B cell (primary cell): Measurements from ENCODE around the gene CPED1.

Source experiments
- EZH2 ChIP-seq: IDR thresholded peaks from 2 replicates; pipeline ENCODE4 v1.6.1; 2012; ENCODE audit warnings: borderline replicate concordance, low read depth, mild to moderate bottlenecking, moderate library complexity, low read length; ENCODE audit not compliant: insufficient read depth, poor library complexity, severe bottlenecking
- TF ChIP-seq, protein P1 (sequence below): fragments of 200-600 bp; IDR thresholded peaks from one replicate; pipeline ENCODE4 v1.8.0; 2022; ENCODE audit warnings: antibody characterized with exemption, mild to moderate bottlenecking

DNA sequence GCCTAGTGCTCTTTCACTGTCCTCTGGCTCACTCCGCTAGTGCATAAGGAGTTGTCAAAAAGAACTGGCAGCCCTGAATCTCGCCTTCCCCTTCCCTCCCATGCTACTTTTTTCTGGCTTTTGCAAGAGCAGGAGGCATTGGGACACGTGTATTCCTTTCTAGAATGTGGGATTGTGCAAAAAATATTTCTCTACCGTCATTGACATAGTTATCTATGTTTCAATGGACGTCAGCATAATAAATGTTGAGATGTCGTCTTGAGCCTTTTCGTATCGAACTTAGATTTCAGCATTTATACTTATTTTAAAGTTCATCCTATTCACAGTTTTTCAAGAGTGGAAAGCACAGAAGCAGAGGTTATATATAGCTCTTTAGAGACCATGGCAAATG lies 37.2 kb upstream of the CPED1 start:
- TF ChIP-seq, protein P1, sequence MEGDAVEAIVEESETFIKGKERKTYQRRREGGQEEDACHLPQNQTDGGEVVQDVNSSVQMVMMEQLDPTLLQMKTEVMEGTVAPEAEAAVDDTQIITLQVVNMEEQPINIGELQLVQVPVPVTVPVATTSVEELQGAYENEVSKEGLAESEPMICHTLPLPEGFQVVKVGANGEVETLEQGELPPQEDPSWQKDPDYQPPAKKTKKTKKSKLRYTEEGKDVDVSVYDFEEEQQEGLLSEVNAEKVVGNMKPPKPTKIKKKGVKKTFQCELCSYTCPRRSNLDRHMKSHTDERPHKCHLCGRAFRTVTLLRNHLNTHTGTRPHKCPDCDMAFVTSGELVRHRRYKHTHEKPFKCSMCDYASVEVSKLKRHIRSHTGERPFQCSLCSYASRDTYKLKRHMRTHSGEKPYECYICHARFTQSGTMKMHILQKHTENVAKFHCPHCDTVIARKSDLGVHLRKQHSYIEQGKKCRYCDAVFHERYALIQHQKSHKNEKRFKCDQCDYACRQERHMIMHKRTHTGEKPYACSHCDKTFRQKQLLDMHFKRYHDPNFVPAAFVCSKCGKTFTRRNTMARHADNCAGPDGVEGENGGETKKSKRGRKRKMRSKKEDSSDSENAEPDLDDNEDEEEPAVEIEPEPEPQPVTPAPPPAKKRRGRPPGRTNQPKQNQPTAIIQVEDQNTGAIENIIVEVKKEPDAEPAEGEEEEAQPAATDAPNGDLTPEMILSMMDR, result no peak
- no peak for TF ChIP-seq EZH2
